Measurements from ENCODE around the gene NAT10.

GRCh38 chr11:34162493-34162820, 57.0 kb downstream of the NAT10 start:
- TF ChIP-seq, protein P1, sequence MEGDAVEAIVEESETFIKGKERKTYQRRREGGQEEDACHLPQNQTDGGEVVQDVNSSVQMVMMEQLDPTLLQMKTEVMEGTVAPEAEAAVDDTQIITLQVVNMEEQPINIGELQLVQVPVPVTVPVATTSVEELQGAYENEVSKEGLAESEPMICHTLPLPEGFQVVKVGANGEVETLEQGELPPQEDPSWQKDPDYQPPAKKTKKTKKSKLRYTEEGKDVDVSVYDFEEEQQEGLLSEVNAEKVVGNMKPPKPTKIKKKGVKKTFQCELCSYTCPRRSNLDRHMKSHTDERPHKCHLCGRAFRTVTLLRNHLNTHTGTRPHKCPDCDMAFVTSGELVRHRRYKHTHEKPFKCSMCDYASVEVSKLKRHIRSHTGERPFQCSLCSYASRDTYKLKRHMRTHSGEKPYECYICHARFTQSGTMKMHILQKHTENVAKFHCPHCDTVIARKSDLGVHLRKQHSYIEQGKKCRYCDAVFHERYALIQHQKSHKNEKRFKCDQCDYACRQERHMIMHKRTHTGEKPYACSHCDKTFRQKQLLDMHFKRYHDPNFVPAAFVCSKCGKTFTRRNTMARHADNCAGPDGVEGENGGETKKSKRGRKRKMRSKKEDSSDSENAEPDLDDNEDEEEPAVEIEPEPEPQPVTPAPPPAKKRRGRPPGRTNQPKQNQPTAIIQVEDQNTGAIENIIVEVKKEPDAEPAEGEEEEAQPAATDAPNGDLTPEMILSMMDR (IDR thresholded peaks at IDR 0.05): no peak
- TF ChIP-seq POLR2A (IDR thresholded peaks at IDR 0.05): no peak
